Forelimb muscle (tissue), 1 donor: ENCODE data around the gene FGF2. TPM values are rescaled to one million over a fixed set of nuclear protein-coding genes. Genes with fewer than 3 reads are reported as not detected.
"Not testable (repeated sequence)": the region's sequence is repeated elsewhere in the genome, so short reads cannot be mapped to it uniquely, and the experiment has no call there.

ENCODE experiments used
- DNase-seq: peaks from one replicate; pipeline ENCODE4 v3.0.0-alpha.2; 2013; ENCODE audit warnings: low read depth
- polyA plus RNA-seq: library from polyadenylated mRNA; unstranded; fragments of 120-200 nt; gene quantifications from one replicate; pipeline ENCODE4 v1.2.1, GENCODE V29; 2013; ENCODE audit not compliant: insufficient read length

Gene FGF2
- polyA plus RNA-seq, 1 donor = 5.8 TPM

GRCh38 chr4:122845066-122845465 is 18.4 kb downstream of the FGF2 start:
- no peak for DNase-seq

- DNase-seq = no peak
Measured at GRCh38 chr4:122845760-122846159, 19.1 kb downstream of the FGF2 start.

GRCh38 chr4:122847931-122848330 is 21.3 kb downstream of the FGF2 start:
- no peak for DNase-seq

DNA sequence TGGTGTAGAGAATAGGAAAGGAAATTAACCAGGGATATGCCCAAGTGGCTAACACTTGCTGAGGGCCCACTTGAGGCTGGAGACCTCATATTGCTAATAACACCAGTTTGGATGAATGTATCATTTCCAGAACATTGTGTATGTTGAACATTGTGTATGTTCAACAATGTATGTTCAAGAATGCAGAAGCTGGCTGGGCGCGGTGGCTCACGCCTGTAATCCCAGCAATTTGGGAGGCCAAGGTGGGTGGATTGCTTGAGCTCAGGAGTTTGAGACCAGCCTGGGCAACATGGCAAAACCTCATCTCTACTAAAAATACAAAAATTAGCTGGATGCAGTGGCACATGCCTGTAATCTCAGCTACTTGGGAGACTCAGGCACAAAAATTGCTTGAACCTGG is 23.2 kb downstream of the FGF2 start:
- DNase-seq = not testable (repeated sequence)

DNA sequence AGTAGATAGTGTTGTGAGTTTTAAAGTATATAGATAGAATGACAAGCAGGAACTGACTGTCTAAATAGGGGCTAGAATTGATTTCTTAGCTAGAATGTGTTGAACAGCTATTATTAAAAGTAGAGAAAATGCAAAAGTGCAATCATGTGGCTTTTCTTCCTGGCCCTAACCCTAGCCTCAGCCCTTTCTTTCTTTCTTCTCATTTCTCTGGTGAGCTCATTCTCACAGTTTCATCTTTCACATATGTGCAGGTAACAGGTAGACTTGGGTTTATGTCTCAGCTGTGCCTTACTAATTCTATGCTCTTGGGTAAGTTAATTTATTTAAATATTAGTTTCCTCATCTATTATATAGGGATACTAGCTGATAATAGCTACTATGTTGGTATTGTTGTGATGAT is 24.9 kb downstream of the FGF2 start:
- DNase-seq = no peak

GRCh38 chr4:122854447-122855352 is 28.1 kb downstream of the FGF2 start:
- DNase-seq = peak; percentile 94

DNA sequence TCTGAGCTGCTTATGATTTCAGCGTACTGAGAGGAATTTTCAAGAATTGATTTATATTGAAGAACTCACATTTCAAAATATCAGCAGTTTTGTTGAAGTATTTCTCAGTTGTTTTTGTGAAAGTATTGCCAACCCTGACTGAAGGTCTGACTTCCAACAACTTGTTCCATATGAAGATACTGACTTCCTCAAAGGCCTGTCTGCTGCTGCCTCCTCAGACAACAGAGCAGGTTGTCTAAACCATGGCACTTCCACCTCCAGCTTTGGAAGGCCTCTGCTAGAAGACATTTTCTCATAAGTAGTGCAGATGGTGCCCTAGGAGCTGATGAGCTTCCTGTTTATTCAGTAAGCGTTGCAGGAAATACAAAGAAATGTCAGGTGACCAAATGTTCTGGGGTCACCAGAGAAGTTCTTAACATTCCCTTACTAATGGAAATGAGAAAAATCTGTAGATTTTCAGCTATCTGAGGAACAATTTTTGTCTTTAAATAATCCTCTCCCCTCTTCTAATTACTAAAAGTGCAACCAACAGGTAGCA is 28.8 kb downstream of the FGF2 start:
- no peak for DNase-seq

DNA sequence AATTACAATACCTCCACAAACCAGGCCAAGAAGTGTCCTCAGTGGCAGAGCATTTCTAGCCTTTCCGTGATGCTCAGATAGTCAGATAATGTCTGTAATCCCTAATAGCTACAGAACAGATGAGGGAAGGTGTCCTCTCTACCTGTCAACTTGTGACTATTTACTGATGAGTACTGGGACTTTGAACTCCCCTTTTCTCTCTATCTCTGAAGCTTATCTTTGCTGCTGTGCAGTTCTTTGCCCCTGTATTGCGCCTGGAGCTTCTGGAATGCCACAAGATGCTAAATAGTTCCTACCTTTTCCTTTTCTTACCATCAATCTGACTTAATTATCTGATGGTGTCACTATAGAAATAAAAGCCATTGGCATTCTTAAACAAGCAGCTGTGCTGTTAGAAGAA is 30.5 kb downstream of the FGF2 start:
- DNase-seq = no peak

DNA sequence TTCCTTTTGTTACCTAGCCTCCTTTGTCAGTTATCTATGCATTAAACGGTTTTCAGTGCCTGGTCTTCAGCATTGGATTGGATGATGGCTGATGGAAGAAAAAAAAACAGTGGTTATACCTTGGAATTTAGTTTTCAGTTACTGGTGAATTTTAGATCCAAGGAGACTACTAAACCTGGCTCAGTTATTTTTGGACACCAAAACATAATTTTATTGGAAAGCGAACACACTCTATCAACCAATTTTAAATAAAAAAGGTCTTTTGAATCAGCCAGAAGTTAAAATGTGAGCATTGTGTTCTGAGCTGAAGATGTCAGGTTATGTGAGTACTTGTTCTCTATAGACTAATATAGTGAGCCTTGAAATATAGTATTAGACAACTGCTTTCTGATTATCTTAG is 32.1 kb downstream of the FGF2 start:
- DNase-seq = no peak

DNA sequence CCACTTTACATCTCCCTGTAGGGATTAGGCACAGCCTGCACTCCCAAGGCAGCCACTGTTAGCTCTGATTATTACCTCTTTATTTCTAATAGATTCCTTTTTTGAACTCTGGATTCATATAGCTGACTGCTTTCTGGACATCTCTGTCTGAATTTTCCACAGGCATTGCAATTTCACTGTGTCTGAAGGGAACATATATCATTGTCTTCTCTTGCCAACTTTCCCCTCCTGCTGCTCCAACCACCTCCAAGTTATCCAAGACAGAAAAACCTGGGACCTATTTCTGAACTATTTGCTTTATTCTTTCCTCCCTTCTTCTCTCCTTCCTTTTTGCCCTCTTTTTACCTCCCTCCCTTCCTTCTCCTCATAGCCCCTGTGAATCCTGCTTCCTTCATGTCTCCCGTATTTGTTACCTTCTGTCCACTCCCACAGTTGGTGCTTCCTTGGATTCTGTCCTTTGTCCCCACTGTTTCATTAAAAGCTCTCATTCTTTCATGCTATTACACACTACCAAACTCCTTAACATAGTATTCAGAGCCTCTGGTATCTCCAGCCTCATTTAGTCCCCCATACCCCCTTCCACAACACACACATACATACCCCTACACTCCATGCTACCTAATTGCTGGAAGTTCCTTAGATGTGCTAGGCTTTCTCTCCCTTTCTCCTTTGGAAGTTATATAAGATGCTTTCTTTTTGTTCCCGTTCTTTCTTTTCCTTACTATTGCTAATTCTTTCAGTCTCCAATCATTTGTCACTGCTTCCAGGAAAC is 34.7 kb downstream of the FGF2 start:
- DNase-seq = no peak

GRCh38 chr4:122863639-122864038 is 37.0 kb downstream of the FGF2 start:
- no peak for DNase-seq

DNA sequence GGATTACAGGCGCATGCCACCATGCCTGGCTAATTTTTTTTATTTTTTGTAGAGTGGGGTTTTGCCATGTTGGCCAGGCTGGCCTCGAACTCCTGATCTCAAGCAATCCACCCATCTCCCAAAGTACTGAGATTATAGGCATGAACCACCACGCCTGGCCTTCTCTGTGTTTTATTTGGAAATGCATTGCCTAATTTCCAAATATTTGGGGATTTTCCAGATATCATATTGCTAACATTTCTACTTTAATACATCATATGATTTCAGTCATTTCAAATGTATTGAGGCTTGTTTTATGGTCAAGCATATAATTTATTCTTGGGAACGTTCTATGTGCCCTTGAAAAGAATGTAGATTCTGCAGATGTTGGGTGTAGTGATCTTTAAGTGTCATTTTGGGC is 38.8 kb downstream of the FGF2 start:
- DNase-seq = no peak

DNA sequence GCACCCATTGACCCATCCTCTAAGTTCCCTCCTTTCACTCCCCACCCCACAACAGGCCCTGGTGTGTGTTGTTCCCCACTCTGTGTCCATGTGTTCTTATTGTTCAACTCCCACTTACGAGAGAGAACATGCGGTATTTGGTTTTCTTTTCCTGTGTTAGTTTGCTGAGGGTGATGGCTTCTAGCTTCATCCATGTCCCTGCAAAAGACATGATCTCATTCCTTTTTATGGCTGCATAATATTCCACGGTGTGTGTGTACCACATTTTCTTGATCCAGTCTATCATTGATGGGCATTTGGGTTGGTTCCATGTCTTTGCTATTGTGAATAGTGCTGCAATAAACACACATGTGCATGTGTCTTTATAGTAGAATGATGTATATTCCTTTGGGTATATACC is 41.6 kb downstream of the FGF2 start:
- not testable (repeated sequence) for DNase-seq

GRCh38 chr4:122873146-122873545 is 46.5 kb downstream of the FGF2 start:
- no peak for DNase-seq

GRCh38 chr4:122873821-122874593 is 47.4 kb downstream of the FGF2 start:
- no peak for DNase-seq

DNA sequence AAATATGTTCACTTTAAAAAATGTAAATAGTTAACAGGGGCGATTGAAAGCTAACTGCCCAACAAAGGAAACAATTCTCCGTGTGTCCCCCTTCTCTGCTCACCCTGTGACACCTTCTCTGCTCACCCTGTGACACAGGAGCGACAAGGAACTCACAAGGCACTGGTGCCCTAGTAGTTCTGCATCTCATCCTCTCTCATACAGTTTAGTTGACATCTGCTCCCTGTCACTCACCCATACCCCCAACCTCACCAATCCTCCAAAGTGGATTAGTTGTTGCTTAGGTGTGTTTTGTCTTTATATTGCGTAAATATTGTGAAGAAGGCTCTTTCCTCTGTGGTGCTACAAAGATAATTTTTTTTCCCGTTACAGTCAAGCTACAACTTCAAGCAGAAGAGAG is 49.3 kb downstream of the FGF2 start:
- DNase-seq = no peak

- no peak for DNase-seq
Measured at GRCh38 chr4:122876456-122876855, 49.8 kb downstream of the FGF2 start.

DNA sequence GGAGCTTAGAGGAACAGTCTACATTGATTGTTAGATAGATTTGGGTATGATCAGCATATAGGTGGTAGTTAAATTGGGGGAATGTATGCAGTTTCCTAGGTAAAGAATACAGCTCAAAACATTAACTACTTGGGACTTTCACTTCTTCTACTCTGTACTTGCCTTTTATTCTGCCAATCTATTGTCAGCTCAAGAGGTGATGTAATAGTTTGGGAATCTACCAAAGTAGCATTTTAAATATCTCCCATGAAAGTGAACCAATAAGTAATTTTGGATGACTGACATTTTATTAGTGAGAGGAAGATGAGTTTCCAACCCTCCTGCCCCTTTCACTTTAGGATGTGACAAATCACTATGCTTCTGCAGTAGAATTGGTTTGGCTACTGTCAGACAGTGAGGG is 52.4 kb downstream of the FGF2 start:
- DNase-seq = no peak

- no peak for DNase-seq
Measured at GRCh38 chr4:122882857-122883735, 56.5 kb downstream of the FGF2 start.

GRCh38 chr4:122884499-122884898 is 57.9 kb downstream of the FGF2 start:
- no peak for DNase-seq

GRCh38 chr4:122889726-122890125 is 63.1 kb downstream of the FGF2 start:
- no peak for DNase-seq
